ENCODE data around the gene MT1F.
A peak's percentile ranks its signal among the peaks of the same experiment; 100 is the strongest.

The MT1F gene

GRCh38 chr16:56657555-56658326 lies at the start of gene MT1F:
Gene MT1F (plus strand): TSS chr16:56657959. CDS start chr16:56658059, 100 bp downstream.
- Histone ChIP-seq H3K4me1 (ENCODE audit: control insufficient read depth, insufficient read depth, low read length) (peaks cover 17% of the 10 kb centered on the region; the same call in 1 of the 2 replicates), H3K36me3 (ENCODE audit: control insufficient read depth, insufficient read depth, low read length) (no peaks in the 10 kb centered on the region), H3K9ac (ENCODE audit: low read length) (peak within 1 kb of the TSS; percentile 92), H3K27ac (ENCODE audit: low read depth, low read length) (peak within 1 kb of the TSS; percentile 27; the same call in 1 of the 2 replicates), H3K27me3 (ENCODE audit: control insufficient read depth, insufficient read depth, low read length) (peaks cover 63% of the 10 kb centered on the region), H3K4me3 (ENCODE audit: low read depth, low read length) (peak within 1 kb of the TSS; percentile 83), H3K9me3 (ENCODE audit: control insufficient read depth, insufficient read depth, low read depth, low read length) (no peaks in the 10 kb centered on the region)

GRCh38 chr16:56608043-56608875 lies 49.5 kb upstream of the MT1F start, which contains the start of gene MT2A:
Gene MT2A (plus strand): TSS chr16:56608584. CDS start chr16:56608656, 72 bp downstream.
- Histone ChIP-seq H3K27me3 (ENCODE audit: control insufficient read depth, insufficient read depth, low read length) (peaks cover 46% of the 10 kb centered on the region), H3K9ac (ENCODE audit: low read length) (peak within 1 kb of the TSS; percentile 81), H3K36me3 (ENCODE audit: control insufficient read depth, insufficient read depth, low read length) (no peaks in the 10 kb centered on the region), H3K4me3 (ENCODE audit: low read depth, low read length) (peak within 1 kb of the TSS; percentile 70), H3K27ac (ENCODE audit: low read depth, low read length) (peak within 1 kb of the TSS; percentile 7; the same call in 1 of the 2 replicates), H3K9me3 (ENCODE audit: control insufficient read depth, insufficient read depth, low read depth, low read length) (no peaks in the 10 kb centered on the region), H3K4me1 (ENCODE audit: control insufficient read depth, insufficient read depth, low read length) (peaks cover 36% of the 10 kb centered on the region)

- no peaks in the 10 kb centered on the region for H3K36me3 ChIP-seq (ENCODE audit: control insufficient read depth, insufficient read depth, low read length)
- peak overlapping the region; percentile 74 for H3K9ac ChIP-seq (ENCODE audit: low read length)
- no peaks in the 10 kb centered on the region for H3K9me3 ChIP-seq (ENCODE audit: control insufficient read depth, insufficient read depth, low read depth, low read length)
- H3K4me3 ChIP-seq (ENCODE audit: low read depth, low read length) = peak overlapping the region; percentile 70
- no peak overlapping the region for H3K27ac ChIP-seq (ENCODE audit: low read depth, low read length)
- H3K4me1 ChIP-seq (ENCODE audit: control insufficient read depth, insufficient read depth, low read length) = peaks cover 36% of the 10 kb centered on the region
- peaks cover 50% of the 10 kb centered on the region for H3K27me3 ChIP-seq (ENCODE audit: control insufficient read depth, insufficient read depth, low read length)
Observed at GRCh38 chr16:56608876-56609462, 48.8 kb upstream of the MT1F start.

- Histone ChIP-seq H3K4me3 (ENCODE audit: low read depth, low read length) (peak overlapping the region; percentile 70), H3K27me3 (ENCODE audit: control insufficient read depth, insufficient read depth, low read length) (peaks cover 53% of the 10 kb centered on the region), H3K9me3 (ENCODE audit: control insufficient read depth, insufficient read depth, low read depth, low read length) (no peaks in the 10 kb centered on the region), H3K9ac (ENCODE audit: low read length) (peak overlapping the region; percentile 44), H3K4me1 (ENCODE audit: control insufficient read depth, insufficient read depth, low read length) (peaks cover 36% of the 10 kb centered on the region), H3K27ac (ENCODE audit: low read depth, low read length) (no peak overlapping the region), H3K36me3 (ENCODE audit: control insufficient read depth, insufficient read depth, low read length) (no peaks in the 10 kb centered on the region)
Observed at GRCh38 chr16:56609463-56609921, 48.3 kb upstream of the MT1F start.

- H3K9ac ChIP-seq (ENCODE audit: low read length) = peak overlapping the region; percentile 29
- no peaks in the 10 kb centered on the region for H3K36me3 ChIP-seq (ENCODE audit: control insufficient read depth, insufficient read depth, low read length)
- H3K27me3 ChIP-seq (ENCODE audit: control insufficient read depth, insufficient read depth, low read length) = peaks cover 59% of the 10 kb centered on the region
- H3K4me3 ChIP-seq (ENCODE audit: low read depth, low read length) = peak overlapping the region; percentile 17; the same call in 1 of the 2 replicates
- H3K9me3 ChIP-seq (ENCODE audit: control insufficient read depth, insufficient read depth, low read depth, low read length) = no peaks in the 10 kb centered on the region
- peaks cover 36% of the 10 kb centered on the region for H3K4me1 ChIP-seq (ENCODE audit: control insufficient read depth, insufficient read depth, low read length)
- H3K27ac ChIP-seq (ENCODE audit: low read depth, low read length) = no peak overlapping the region
Observed at GRCh38 chr16:56610017-56610608, 47.6 kb upstream of the MT1F start.

- Histone ChIP-seq H3K36me3 (ENCODE audit: control insufficient read depth, insufficient read depth, low read length) (no peaks in the 10 kb centered on the region), H3K4me1 (ENCODE audit: control insufficient read depth, insufficient read depth, low read length) (peaks cover 36% of the 10 kb centered on the region)
Observed at GRCh38 chr16:56610609-56611111, 47.1 kb upstream of the MT1F start.

GRCh38 chr16:56611281-56611833 lies 46.4 kb upstream of the MT1F start:
- H3K9ac ChIP-seq (ENCODE audit: low read length) = no peak overlapping the region
- H3K9me3 ChIP-seq (ENCODE audit: control insufficient read depth, insufficient read depth, low read depth, low read length) = no peaks in the 10 kb centered on the region
- no peak overlapping the region for H3K4me3 ChIP-seq (ENCODE audit: low read depth, low read length)
- peaks cover 67% of the 10 kb centered on the region for H3K27me3 ChIP-seq (ENCODE audit: control insufficient read depth, insufficient read depth, low read length)
- peaks cover 36% of the 10 kb centered on the region for H3K4me1 ChIP-seq (ENCODE audit: control insufficient read depth, insufficient read depth, low read length)
- no peaks in the 10 kb centered on the region for H3K36me3 ChIP-seq (ENCODE audit: control insufficient read depth, insufficient read depth, low read length)
- H3K27ac ChIP-seq (ENCODE audit: low read depth, low read length) = no peak overlapping the region

More at GRCh38 chr16:56610609-56611111, 47.1 kb upstream of the MT1F start:
- Histone ChIP-seq H3K27ac (ENCODE audit: low read depth, low read length) (no peak overlapping the region), H3K9ac (ENCODE audit: low read length) (no peak overlapping the region), H3K27me3 (ENCODE audit: control insufficient read depth, insufficient read depth, low read length) (peaks cover 63% of the 10 kb centered on the region), H3K9me3 (ENCODE audit: control insufficient read depth, insufficient read depth, low read depth, low read length) (no peaks in the 10 kb centered on the region), H3K4me3 (ENCODE audit: low read depth, low read length) (no peak overlapping the region)

GRCh38 chr16:56613706-56614105 lies 44.1 kb upstream of the MT1F start:
- Histone ChIP-seq H3K4me1 (ENCODE audit: control insufficient read depth, insufficient read depth, low read length) (peaks cover 34% of the 10 kb centered on the region), H3K9me3 (ENCODE audit: control insufficient read depth, insufficient read depth, low read depth, low read length) (no peaks in the 10 kb centered on the region), H3K27me3 (ENCODE audit: control insufficient read depth, insufficient read depth, low read length) (peaks cover 76% of the 10 kb centered on the region), H3K36me3 (ENCODE audit: control insufficient read depth, insufficient read depth, low read length) (no peaks in the 10 kb centered on the region), H3K9ac (ENCODE audit: low read length) (no peak overlapping the region), H3K4me3 (ENCODE audit: low read depth, low read length) (no peak overlapping the region), H3K27ac (ENCODE audit: low read depth, low read length) (no peak overlapping the region)

- Histone ChIP-seq H3K9me3 (ENCODE audit: control insufficient read depth, insufficient read depth, low read depth, low read length) (no peaks in the 10 kb centered on the region), H3K27me3 (ENCODE audit: control insufficient read depth, insufficient read depth, low read length) (peaks cover 76% of the 10 kb centered on the region), H3K27ac (ENCODE audit: low read depth, low read length) (no peak overlapping the region), H3K4me1 (ENCODE audit: control insufficient read depth, insufficient read depth, low read length) (peaks cover 25% of the 10 kb centered on the region), H3K9ac (ENCODE audit: low read length) (no peak overlapping the region), H3K4me3 (ENCODE audit: low read depth, low read length) (no peak overlapping the region), H3K36me3 (ENCODE audit: control insufficient read depth, insufficient read depth, low read length) (no peaks in the 10 kb centered on the region)
Observed at GRCh38 chr16:56614549-56614991, 43.2 kb upstream of the MT1F start.

- no peak overlapping the region for H3K4me3 ChIP-seq (ENCODE audit: low read depth, low read length)
- no peak overlapping the region for H3K9ac ChIP-seq (ENCODE audit: low read length)
- peaks cover 75% of the 10 kb centered on the region for H3K27me3 ChIP-seq (ENCODE audit: control insufficient read depth, insufficient read depth, low read length)
- no peak overlapping the region for H3K27ac ChIP-seq (ENCODE audit: low read depth, low read length)
- H3K36me3 ChIP-seq (ENCODE audit: control insufficient read depth, insufficient read depth, low read length) = no peaks in the 10 kb centered on the region
- no peaks in the 10 kb centered on the region for H3K9me3 ChIP-seq (ENCODE audit: control insufficient read depth, insufficient read depth, low read depth, low read length)
- peaks cover 17% of the 10 kb centered on the region for H3K4me1 ChIP-seq (ENCODE audit: control insufficient read depth, insufficient read depth, low read length)
Observed at GRCh38 chr16:56615353-56615752, 42.4 kb upstream of the MT1F start.

Measured in HUES6 (cell line).